Thoracic aorta (tissue), 2 donors: ENCODE results near the gene AJUBA. TPM values are rescaled to one million over a fixed set of nuclear protein-coding genes. Genes with fewer than 3 reads are reported as not detected.
A peak's percentile ranks its signal among the peaks of the same experiment; 100 is the strongest.
"Not testable (repeated sequence)": the region's sequence is repeated elsewhere in the genome, so short reads cannot be mapped to it uniquely, and the experiment has no call there.

Source experiments
- ATAC-seq: fragments of 150-250 bp; one replicate; pipeline ENCODE4 v1.8.0; 2017; ENCODE audit warnings: low read depth; ENCODE audit not compliant: insufficient number of reproducible peaks, low FRiP score
- DNase-seq: peaks from one replicate; pipeline ENCODE4 v3.0.0-alpha.2; 2020; ENCODE audit warnings: low spot score
- H3K27ac ChIP-seq, 2 donors: fragments of 200-600 bp; sonication (generic); 1 replicate in 1 of 2; 2 replicates in 1 of 2; pipeline ENCODE4 v1.5.1; 2016; ENCODE audit warnings: mild to moderate bottlenecking in 2 of 2, moderate library complexity in 2 of 2
- H3K27me3 ChIP-seq: fragments of 200-600 bp; sonication (generic); replicated peaks from 2 replicates; pipeline ENCODE4 v1.6.0; 2016; ENCODE audit warnings: mild to moderate bottlenecking; ENCODE audit not compliant: insufficient read depth
- H3K36me3 ChIP-seq: fragments of 200-600 bp; sonication (generic); one replicate; pipeline ENCODE4 v1.5.1; 2016
- H3K4me1 ChIP-seq, 2 donors: fragments of 200-600 bp; sonication (generic); 1 replicate in 1 of 2; 2 replicates in 1 of 2; pipeline versions ENCODE4 v1.5.1 to v1.6.0; 2016; ENCODE audit warnings: low read depth in 2 of 2, mild to moderate bottlenecking in 1 of 2; ENCODE audit not compliant: control insufficient read depth in 1 of 2
- H3K4me3 ChIP-seq: fragments of 200-600 bp; sonication (generic); 2 replicates; pipeline ENCODE4 v1.5.1; 2016; ENCODE audit warnings: mild to moderate bottlenecking
- H3K9me3 ChIP-seq: fragments of 200-600 bp; sonication (generic); 2 replicates; pipeline ENCODE4 v1.5.1; 2016
- CTCF ChIP-seq: fragments of 200-600 bp; sonication (generic); IDR thresholded peaks from one replicate; pipeline ENCODE4 v1.5.1; 2019; ENCODE audit warnings: antibody characterized with exemption
- total RNA-seq, 2 donors: library from RNA; depleted of rRNA; stranded (reverse); fragments of >200 nt; gene quantifications; one replicate each; pipeline versions ENCODE4 v1.1.0 to v1.2.3, GENCODE V29; 2016

Gene AJUBA
- total RNA-seq, 2 donors from 2014 or later: 9.7 to 35.3 TPM

DNA sequence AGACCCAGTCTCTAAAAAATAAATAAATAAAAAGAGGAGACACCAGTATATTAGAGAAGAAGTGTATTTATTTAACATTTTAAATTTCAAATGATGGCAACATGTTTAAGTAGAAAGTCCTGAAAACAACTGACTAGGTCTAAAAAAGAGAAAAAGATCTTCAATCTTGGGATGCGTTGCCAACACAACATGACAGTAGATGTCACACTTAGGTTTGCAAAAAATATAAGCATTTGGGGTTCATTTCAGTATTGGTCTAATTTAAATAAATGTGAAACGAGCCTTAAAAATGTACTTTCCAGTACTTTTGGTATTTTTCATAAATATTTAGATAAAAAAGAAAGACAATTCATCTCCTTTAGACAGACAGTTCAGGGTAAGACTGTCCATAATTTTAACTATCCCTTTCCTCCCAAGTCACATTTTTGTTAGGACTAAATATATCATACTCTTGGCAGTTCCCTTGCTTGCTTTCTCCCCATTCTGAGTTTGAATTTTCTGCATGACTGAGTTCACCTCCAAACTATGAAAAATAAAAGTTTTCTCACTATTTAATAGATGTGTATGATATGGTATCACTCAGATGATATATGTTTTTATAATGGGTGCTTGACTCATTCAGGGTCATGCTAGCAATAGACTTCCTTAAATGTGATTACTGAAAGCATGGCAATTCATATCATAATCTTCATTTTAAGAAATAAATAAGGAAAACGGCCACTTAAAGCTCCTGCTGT, 23.3 kb upstream of the AJUBA start:
- DNase-seq (no peak), ATAC-seq (no peak)
- TF ChIP-seq CTCF: no peak
- Histone ChIP-seq H3K27me3 (no peaks in the 10 kb centered on the region), H3K27ac (peak overlapping the region; percentile 83 to 86), H3K4me1 (peaks cover 8 to 22% of the 10 kb centered on the region in 2 donors), H3K36me3 (no peaks in the 10 kb centered on the region), H3K9me3 (no peaks in the 10 kb centered on the region), H3K4me3 (peak overlapping the region; percentile 75)

- ATAC-seq, H3K9me3 ChIP-seq, H3K27ac ChIP-seq, H3K4me3 ChIP-seq, H3K27me3 ChIP-seq, H3K36me3 ChIP-seq, DNase-seq: not testable (repeated sequence)
- H3K4me1 ChIP-seq: peaks cover 8 to 19% of the 10 kb centered on the region in 2 donors
These were observed 21.9 kb upstream of the AJUBA start for GRCh38 chr14:23004274-23004673.

DNA sequence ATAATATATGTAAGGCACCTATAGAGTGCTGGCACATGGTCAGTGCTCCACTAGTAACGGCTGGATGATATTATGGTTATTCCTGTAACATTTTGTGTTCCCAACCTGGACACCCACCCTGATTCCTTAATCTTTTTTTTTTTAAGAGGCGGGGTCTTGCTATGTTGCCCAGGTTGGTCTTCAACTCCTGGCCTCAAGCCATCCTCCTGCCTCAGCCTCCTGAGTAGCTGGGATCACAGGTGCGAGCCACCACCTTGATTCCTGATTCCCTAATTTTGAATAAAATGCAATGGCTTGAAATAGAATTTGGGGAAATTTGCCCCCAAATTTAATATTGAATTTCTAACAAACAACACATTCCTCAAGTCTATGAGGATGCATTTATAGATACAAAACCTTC, 20.2 kb upstream of the AJUBA start:
- Histone ChIP-seq H3K36me3 (no peaks in the 10 kb centered on the region), H3K27ac (no peak overlapping the region), H3K4me1 (peaks cover 8 to 14% of the 10 kb centered on the region in 2 donors), H3K4me3 (no peak overlapping the region), H3K9me3 (no peaks in the 10 kb centered on the region), H3K27me3 (no peaks in the 10 kb centered on the region)
- DNase-seq: no peak
- ATAC-seq: no peak
- no peak for TF ChIP-seq CTCF

DNA sequence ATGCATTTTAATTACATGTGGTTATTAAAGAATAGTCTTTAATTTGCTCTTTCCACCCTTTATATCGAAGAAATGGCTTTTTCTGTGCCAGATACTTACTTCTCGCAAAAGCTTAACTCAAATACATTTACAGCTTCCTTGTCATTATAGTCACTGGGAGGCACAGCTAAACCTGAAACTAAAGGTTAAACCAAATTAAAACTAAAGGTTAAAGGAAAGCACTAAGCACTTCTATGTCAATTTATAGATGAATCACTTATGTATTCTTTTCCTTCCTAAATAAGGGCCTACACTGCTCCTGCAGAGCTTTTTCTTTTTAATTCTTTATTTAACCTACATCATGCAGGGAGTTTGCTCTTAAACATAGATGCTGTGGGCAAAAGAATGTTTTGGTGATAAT, 18.5 kb upstream of the AJUBA start:
- DNase-seq: no peak

DNA sequence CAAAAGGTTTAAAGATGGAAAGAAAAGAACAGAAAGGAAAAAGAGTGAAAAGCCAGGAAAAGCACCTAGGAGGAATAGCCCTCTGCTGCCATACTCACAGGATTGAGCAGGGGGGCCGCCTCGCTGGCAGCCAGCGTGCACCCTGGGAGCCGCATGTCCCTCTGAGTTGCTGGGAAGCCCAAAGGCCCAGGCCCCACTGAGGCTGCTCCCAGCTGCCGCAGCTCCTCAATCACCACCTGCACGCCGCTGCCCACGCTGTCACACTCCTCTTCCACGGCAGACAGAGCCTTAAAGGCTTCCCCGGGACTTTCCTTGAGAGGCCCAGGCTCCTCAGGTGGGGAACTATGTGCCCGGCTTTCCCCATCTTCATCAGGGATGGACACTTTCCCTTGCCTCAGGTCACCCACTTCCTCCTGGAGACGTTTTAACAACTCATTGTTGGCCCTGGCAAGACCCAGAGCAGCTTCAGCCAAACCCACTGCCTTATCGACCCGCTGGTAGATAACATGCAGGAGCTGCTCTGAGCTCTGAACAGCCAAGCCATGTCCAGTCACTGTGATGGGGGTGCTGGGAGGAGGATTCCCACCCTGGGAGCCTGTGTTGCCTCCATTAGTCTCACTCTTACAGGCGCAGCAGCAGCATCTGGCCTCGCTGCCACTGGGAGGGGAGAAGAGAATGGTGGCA, 16.1 kb upstream of the AJUBA start:
- H3K36me3 ChIP-seq: no peaks in the 10 kb centered on the region
- no peaks in the 10 kb centered on the region for H3K9me3 ChIP-seq
- ATAC-seq (no peak), DNase-seq (no peak)
- H3K4me1 ChIP-seq: peaks cover 0 to 5% of the 10 kb centered on the region in 2 donors
- H3K4me3 ChIP-seq: no peak overlapping the region
- H3K27me3 ChIP-seq: no peaks in the 10 kb centered on the region
- no peak overlapping the region for H3K27ac ChIP-seq
- no peak for TF ChIP-seq CTCF

More for the DNA sequence above, 18.5 kb upstream of the AJUBA start:
- Histone ChIP-seq H3K27ac (no peak overlapping the region), H3K36me3 (no peaks in the 10 kb centered on the region), H3K4me1 (peaks cover 3% of the 10 kb centered on the region in 2 donors), H3K27me3 (no peaks in the 10 kb centered on the region), H3K4me3 (no peak overlapping the region), H3K9me3 (no peaks in the 10 kb centered on the region)
- no peak for TF ChIP-seq CTCF
- ATAC-seq: no peak
